HFFc6 (cell line): ENCODE data around the gene FBXW4. TPM values are rescaled to one million over a fixed set of nuclear protein-coding genes. Genes with fewer than 3 reads are reported as not detected.

Source experiments
- DNase-seq: peaks from one replicate; pipeline ENCODE4 v3.0.0-alpha.2; 2018
- H3K27ac Mint-ChIP-seq: 2 replicates; pipeline ENCODE4 v1.8.0; 2020; ENCODE audit warnings: mild to moderate bottlenecking, mixed read lengths
- H3K27me3 Mint-ChIP-seq: 2 replicates; pipeline ENCODE4 v1.8.0; 2021; ENCODE audit warnings: mild to moderate bottlenecking, moderate library complexity, mixed read lengths; ENCODE audit not compliant: insufficient read depth
- H3K36me3 Mint-ChIP-seq: 2 replicates; pipeline ENCODE4 v1.8.0; 2021; ENCODE audit warnings: low read depth, mixed read lengths
- H3K4me1 Mint-ChIP-seq: 2 replicates; pipeline ENCODE4 v1.8.0; 2020; ENCODE audit warnings: low read depth, mixed read lengths
- H3K4me3 Mint-ChIP-seq: 2 replicates; pipeline ENCODE4 v1.8.0; 2020; ENCODE audit warnings: mild to moderate bottlenecking, moderate library complexity, mixed read lengths
- H3K9me3 Mint-ChIP-seq: 2 replicates; pipeline ENCODE4 v1.8.0; 2020; ENCODE audit warnings: mild to moderate bottlenecking, mixed read lengths
- CTCF ChIP-seq: fragments of 200-600 bp; sonication (generic); IDR thresholded peaks from 2 replicates; pipeline ENCODE4 v1.5.0; 2021; ENCODE audit warnings: antibody characterized with exemption, mild to moderate bottlenecking
- total RNA-seq, 6 experiments: library from RNA; stranded (reverse); fragmentation: NEBNext Ultra II Directional; extraction: Animal tissue kit (Norgen Biotek cat#: 25700); gene quantifications; 2 replicates in 1 of 6; 3 replicates in 5 of 6; pipeline ENCODE4 v1.2.3, GENCODE V29; 2021

Gene FBXW4
- total RNA-seq, 6 experiments from 2014 or later = 22.9 to 33.3 (median 28.8) TPM

- H3K27me3 Mint-ChIP-seq = peaks cover 18% of the 10 kb centered on the region
- peaks cover 7% of the 10 kb centered on the region for H3K4me1 Mint-ChIP-seq
- TF ChIP-seq CTCF = no peak
- no peak for DNase-seq
- H3K4me3 Mint-ChIP-seq = no peak overlapping the region
- no peak overlapping the region for H3K27ac Mint-ChIP-seq
- H3K9me3 Mint-ChIP-seq = peaks cover 8% of the 10 kb centered on the region
- no peaks in the 10 kb centered on the region for H3K36me3 Mint-ChIP-seq
These were observed 122.8 kb downstream of the FBXW4 start for GRCh38 chr10:101572126-101572525.

- Mint-ChIP-seq H3K36me3 (no peaks in the 10 kb centered on the region), H3K27me3 (peaks cover 23% of the 10 kb centered on the region), H3K4me1 (peaks cover 13% of the 10 kb centered on the region; the same call in 1 of the 2 replicates), H3K4me3 (peak overlapping the region; percentile 83; the same call in 1 of the 2 replicates), H3K9me3 (peaks cover 8% of the 10 kb centered on the region), H3K27ac (no peak overlapping the region)
- DNase-seq = no peak
- TF ChIP-seq CTCF = no peak
These were observed 123.6 kb downstream of the FBXW4 start for GRCh38 chr10:101571271-101571925.

- Mint-ChIP-seq H3K36me3 (no peaks in the 10 kb centered on the region), H3K4me1 (peaks cover 18% of the 10 kb centered on the region; the same call in 1 of the 2 replicates), H3K9me3 (peaks cover 8% of the 10 kb centered on the region), H3K27me3 (peaks cover 27% of the 10 kb centered on the region), H3K4me3 (peak overlapping the region; percentile 83), H3K27ac (no peak overlapping the region)
- no peak; the same call in none of the 2 replicates for TF ChIP-seq CTCF
- no peak for DNase-seq
These were observed 124.3 kb downstream of the FBXW4 start for GRCh38 chr10:101570428-101571270.

- H3K4me1 Mint-ChIP-seq = peaks cover 18% of the 10 kb centered on the region; the same call in 1 of the 2 replicates
- H3K36me3 Mint-ChIP-seq = no peaks in the 10 kb centered on the region
- peak overlapping the region; percentile 43; the same call in 1 of the 2 replicates for H3K27ac Mint-ChIP-seq
- H3K9me3 Mint-ChIP-seq = peaks cover 8% of the 10 kb centered on the region
- peak; percentile 33 for DNase-seq
- peak overlapping the region; percentile 83 for H3K4me3 Mint-ChIP-seq
- peak; percentile 97 for TF ChIP-seq CTCF
- H3K27me3 Mint-ChIP-seq = peaks cover 33% of the 10 kb centered on the region
These were observed 125.1 kb downstream of the FBXW4 start for GRCh38 chr10:101569622-101570427.

- no peak overlapping the region for H3K27ac Mint-ChIP-seq
- H3K4me3 Mint-ChIP-seq = peak overlapping the region; percentile 83; the same call in 1 of the 2 replicates
- H3K27me3 Mint-ChIP-seq = peaks cover 33% of the 10 kb centered on the region
- peaks cover 8% of the 10 kb centered on the region for H3K9me3 Mint-ChIP-seq
- H3K4me1 Mint-ChIP-seq = peaks cover 18% of the 10 kb centered on the region; the same call in 1 of the 2 replicates
- no peak for DNase-seq
- H3K36me3 Mint-ChIP-seq = no peaks in the 10 kb centered on the region
- TF ChIP-seq CTCF = no peak
These were observed 125.7 kb downstream of the FBXW4 start for GRCh38 chr10:101569323-101569621.
